ENCODE measurements around the gene LSM4. TPM values are rescaled to one million over a fixed set of nuclear protein-coding genes. Genes with fewer than 3 reads are reported as not detected.
"Not testable (repeated sequence)": the region's sequence is repeated elsewhere in the genome, so short reads cannot be mapped to it uniquely, and the experiment has no call there.

Gene LSM4
- total RNA-seq, 6 donors from 2014 or later, result 39.8 to 147 (median 107) TPM

- 92% methylated on average over 4 to 5 of the region's 5 CpGs for WGBS, 2 donors
- DNase-seq (no peak), ATAC-seq (ENCODE audit: low FRiP score in 2 of 2) (no peak)
- no peaks in the 10 kb centered on the region for H3K27me3 ChIP-seq
- no peak overlapping the region for H3K4me3 ChIP-seq
- no peaks in the 10 kb centered on the region for H3K9me3 ChIP-seq
- peaks cover 21 to 36% (median 25%) of the 10 kb centered on the region in 4 donors for H3K4me1 ChIP-seq
- H3K27ac ChIP-seq, result no peak overlapping the region
- H3K36me3 ChIP-seq, result no peaks in the 10 kb centered on the region
- no peak for TF ChIP-seq POLR2AphosphoS5 (IDR thresholded peaks at IDR 0.05)
- TF ChIP-seq POLR2A (IDR thresholded peaks at IDR 0.05), result no peak
- TF ChIP-seq CTCF (IDR thresholded peaks at IDR 0.05), result no peak
- no peak for TF ChIP-seq EP300 (IDR thresholded peaks at IDR 0.05)
Observed at GRCh38 chr19:18326772-18327171, 3.9 kb upstream of the LSM4 start.

GRCh38 chr19:18324373-18324731, 1.5 kb upstream of the LSM4 start:
- not testable (repeated sequence) for H3K9me3 ChIP-seq; ATAC-seq (ENCODE audit: low FRiP score in 2 of 2); H3K36me3 ChIP-seq; DNase-seq; H3K4me3 ChIP-seq; H3K27me3 ChIP-seq
- Histone ChIP-seq H3K27ac (peak overlapping the region; percentile 87 to 93 (median 88)), H3K4me1 (peaks cover 46 to 60% (median 49%) of the 10 kb centered on the region in 4 donors)
- WGBS, 2 donors, result 69 to 71% methylated on average over 6 of the region's 6 CpGs

- ATAC-seq (ENCODE audit: low FRiP score in 2 of 2), result peak in 1 of 2 donors; percentile 65
Observed at GRCh38 chr19:18322318-18322758, 538 bp downstream of the LSM4 start.

GRCh38 chr19:18321734-18322102, 1.2 kb downstream of the LSM4 start:
- H3K27me3 ChIP-seq, result no peaks in the 10 kb centered on the region
- 10 to 20% methylated on average over 8 to 9 of the region's 9 CpGs for WGBS, 2 donors
- no peaks in the 10 kb centered on the region for H3K9me3 ChIP-seq
- DNase-seq, result no peak
- peaks cover 60 to 66% (median 63%) of the 10 kb centered on the region in 4 donors for H3K4me1 ChIP-seq
- no peaks in the 10 kb centered on the region for H3K36me3 ChIP-seq
- H3K27ac ChIP-seq, result peak overlapping the region; percentile 87 to 93 (median 88)
- no peak for ATAC-seq (ENCODE audit: low FRiP score in 2 of 2)
- no peak for TF ChIP-seq CTCF (IDR thresholded peaks at IDR 0.05)
- TF ChIP-seq EP300 (IDR thresholded peaks at IDR 0.05), result no peak
- TF ChIP-seq POLR2AphosphoS5 (IDR thresholded peaks at IDR 0.05), result no peak
- TF ChIP-seq POLR2A (IDR thresholded peaks at IDR 0.05), result no peak
- H3K4me3 ChIP-seq, result peak overlapping the region in 1 of 4 donors; percentile 64

More at GRCh38 chr19:18322318-18322758, 538 bp downstream of the LSM4 start:
- no peaks in the 10 kb centered on the region for H3K27me3 ChIP-seq
- DNase-seq, result peak in 1 of 2 donors; percentile 54
- TF ChIP-seq EP300 (IDR thresholded peaks at IDR 0.05) (no peak), CTCF (IDR thresholded peaks at IDR 0.05) (no peak), POLR2AphosphoS5 (IDR thresholded peaks at IDR 0.05) (peak in 1 of 2 donors; percentile 24), POLR2A (IDR thresholded peaks at IDR 0.05) (no peak)
- peak overlapping the region; percentile 87 to 93 (median 88) for H3K27ac ChIP-seq
- no peaks in the 10 kb centered on the region for H3K36me3 ChIP-seq
- peaks cover 57 to 65% (median 62%) of the 10 kb centered on the region in 4 donors for H3K4me1 ChIP-seq
- peak overlapping the region; percentile 64 to 88 (median 74) for H3K4me3 ChIP-seq
- 2 to 6% methylated on average over 7 of the region's 7 CpGs for WGBS, 2 donors
- H3K9me3 ChIP-seq, result no peaks in the 10 kb centered on the region

GRCh38 chr19:18320865-18321733, 1.8 kb downstream of the LSM4 start:
- TF ChIP-seq POLR2AphosphoS5 (IDR thresholded peaks at IDR 0.05), result peak; percentile 73 to 78
- peak in 1 of 4 donors; percentile 38 for TF ChIP-seq POLR2A (IDR thresholded peaks at IDR 0.05)
- TF ChIP-seq EP300 (IDR thresholded peaks at IDR 0.05), result no peak
- DNase-seq (peak in 1 of 2 donors; percentile 72), ATAC-seq (ENCODE audit: low FRiP score in 2 of 2) (no peak)
- Histone ChIP-seq H3K9me3 (no peaks in the 10 kb centered on the region), H3K27ac (peak overlapping the region; percentile 87 to 93 (median 88)), H3K4me3 (peak overlapping the region in 1 of 4 donors; percentile 64), H3K36me3 (no peaks in the 10 kb centered on the region), H3K27me3 (no peaks in the 10 kb centered on the region), H3K4me1 (peaks cover 60 to 66% (median 64%) of the 10 kb centered on the region in 4 donors)
- WGBS, 2 donors, result 47 to 60% methylated on average over 14 of the region's 14 CpGs
